Right lobe of liver (tissue), 6 donors: ENCODE data around the gene TAGLN3. TPM values are rescaled to one million over a fixed set of nuclear protein-coding genes. Genes with fewer than 3 reads are reported as not detected.

Source experiments
- ATAC-seq, 4 donors: fragments of 200-7000 bp; cut with Tn5 transposase; one replicate each; pipeline ENCODE4 v1.9.1; 2020; ENCODE audit warnings: mild to moderate bottlenecking in 4 of 4, moderate library complexity in 4 of 4
- DNase-seq, 3 donors: peaks; one replicate each; pipeline ENCODE4 v3.0.0-alpha.2; 2020
- H3K27ac ChIP-seq, 3 donors: fragments of 200-600 bp; one replicate each; pipeline ENCODE4 v1.8.0; 2022
- H3K27me3 ChIP-seq, 2 donors: fragments of 200-600 bp; one replicate each; pipeline ENCODE4 v1.8.0; 2022
- H3K36me3 ChIP-seq, 4 donors: fragments of 200-600 bp; sonication (generic) in 1 of 4; one replicate each; pipeline versions ENCODE4 v1.5.1 to v1.8.0; 2017 to 2022; ENCODE audit warnings: control low read depth in 1 of 4
- H3K4me1 ChIP-seq, 4 donors: fragments of 200-600 bp; sonication (generic) in 1 of 4; one replicate each; pipeline versions ENCODE4 v1.5.1 to v1.8.0; 2017 to 2022; ENCODE audit warnings: control low read depth in 1 of 4
- H3K4me3 ChIP-seq, 3 donors: fragments of 200-600 bp; one replicate each; pipeline ENCODE4 v1.8.0; 2022
- H3K9me3 ChIP-seq, 4 donors: fragments of 200-600 bp; sonication (generic) in 1 of 4; one replicate each; pipeline versions ENCODE4 v1.5.1 to v1.8.0; 2017 to 2022; ENCODE audit warnings: control low read depth in 1 of 4
- CTCF ChIP-seq, 4 donors: fragments of 200-600 bp in 3 of 4; fragments of 450-650 bp in 1 of 4; IDR thresholded peaks; one replicate each; pipeline versions ENCODE4 v1.5.1 to v1.8.0; 2016 to 2022; ENCODE audit warnings: antibody characterized with exemption in 4 of 4, mild to moderate bottlenecking in 2 of 4
- POLR2A ChIP-seq: fragments of 450-650 bp; IDR thresholded peaks from one replicate; pipeline ENCODE4 v1.6.1; 2017; ENCODE audit warnings: antibody characterized with exemption, mild to moderate bottlenecking
- WGBS: methylation state at CpG from one replicate; pipeline ENCODE4 v1.1.6; 2018; ENCODE audit warnings: low coverage, low lambda C conversion rate; ENCODE audit not compliant: insufficient coverage; ENCODE audit errors: missing lambda C conversion rate; 5-methylcytosine and 5-hydroxymethylcytosine counted together
- intact Hi-C, 2 donors: fragments of 100-400 bp; cut with DNase I; formaldehyde crosslinking; loops; one replicate each; pipeline versions ENCODE4 v1.11.2 to v1.14.1; 2022
- total RNA-seq, 6 experiments: library from RNA; depleted of rRNA in 2 of 6; stranded (reverse); fragments of >200 nt in 2 of 6; fragmentation: NEBNext Ultra II Directional in 3 of 6; extraction: Animal tissue kit (Norgen Biotek cat#: 25700) in 3 of 6; gene quantifications; one replicate each; pipeline versions ENCODE4 v1.1.0 to v1.2.4, GENCODE V29; 2016 to 2023
- donor health status: DM: no; HTN: yes; CAD: no.
- donor health status: DM: no; HTN: no; CAD: no.
- donor health status: DM: no; HTN: no; CAD: no.
- donor health status: DM: no; HTN: yes; CAD: no.
- donor health status: DM: no; HTN: yes; CAD: no.

The TAGLN3 gene
- total RNA-seq, 6 experiments from 2014 or later, result not detected

GRCh38 chr3:112043621-112044201 is 45.0 kb downstream of the TAGLN3 start:
- H3K4me3 ChIP-seq, result no peak overlapping the region

DNA sequence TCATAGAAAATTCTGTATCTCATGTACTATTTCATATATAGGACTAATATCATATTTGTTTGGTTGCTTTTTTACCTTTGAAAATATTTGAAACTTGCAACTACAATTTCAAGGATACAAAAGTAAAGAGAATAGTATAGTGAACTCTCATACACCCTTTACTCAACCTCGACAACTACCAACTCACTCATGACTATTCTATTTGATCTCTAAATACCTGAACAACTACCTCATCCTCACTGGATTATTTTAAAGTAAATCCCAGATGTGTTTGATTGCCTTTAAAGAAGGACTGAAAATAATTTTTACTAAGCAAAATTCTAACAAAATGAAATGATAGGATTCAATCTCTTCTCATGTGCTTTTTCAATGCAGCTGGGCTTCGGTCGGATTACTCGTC is 47.9 kb downstream of the TAGLN3 start:
- 59% methylated on average over 4 of the region's 4 CpGs for WGBS
- H3K36me3 ChIP-seq, result no peaks in the 10 kb centered on the region
- DNase-seq (no peak), ATAC-seq (no peak)
- intact Hi-C loops, result no loop called here
- H3K27ac ChIP-seq, result no peak overlapping the region
- H3K4me1 ChIP-seq, result peaks cover 0 to 7% (median 0%) of the 10 kb centered on the region in 4 donors
- no peaks in the 10 kb centered on the region for H3K27me3 ChIP-seq
- no peak overlapping the region for H3K4me3 ChIP-seq
- H3K9me3 ChIP-seq, result no peaks in the 10 kb centered on the region
- TF ChIP-seq CTCF (IDR thresholded peaks at IDR 0.05), result no peak
- no peak for TF ChIP-seq POLR2A

More at GRCh38 chr3:112043621-112044201, 45.0 kb downstream of the TAGLN3 start:
- Histone ChIP-seq H3K27ac (no peak overlapping the region), H3K27me3 (no peaks in the 10 kb centered on the region), H3K9me3 (no peaks in the 10 kb centered on the region), H3K4me1 (peaks cover 0 to 7% (median 0%) of the 10 kb centered on the region in 4 donors), H3K36me3 (no peaks in the 10 kb centered on the region)
- no peak for TF ChIP-seq POLR2A
- peak; percentile 72 to 91 (median 88) for TF ChIP-seq CTCF (IDR thresholded peaks at IDR 0.05)
- intact Hi-C loops, result no loop called here
- peak; percentile 96 to 99 (median 97) for ATAC-seq
- DNase-seq, result peak in 2 of 3 donors; percentile 21 to 60
- WGBS, result 5% methylated on average over 7 of the region's 7 CpGs

GRCh38 chr3:112047264-112047663 is 48.5 kb downstream of the TAGLN3 start:
- H3K27me3 ChIP-seq, result no peaks in the 10 kb centered on the region
- H3K4me3 ChIP-seq, result no peak overlapping the region
- ATAC-seq (no peak), DNase-seq (no peak)
- no peak for TF ChIP-seq CTCF (IDR thresholded peaks at IDR 0.05)
- TF ChIP-seq POLR2A, result no peak
- no peak overlapping the region for H3K27ac ChIP-seq
- H3K36me3 ChIP-seq, result no peaks in the 10 kb centered on the region
- H3K9me3 ChIP-seq, result no peaks in the 10 kb centered on the region
- H3K4me1 ChIP-seq, result peaks cover 0 to 7% (median 0%) of the 10 kb centered on the region in 4 donors
- intact Hi-C loops, result no loop called here
- 88% methylated on average over 1 of the region's 1 CpG for WGBS

GRCh38 chr3:112048911-112049310 is 50.2 kb downstream of the TAGLN3 start:
- intact Hi-C loops, result no loop called here
- Histone ChIP-seq H3K4me1 (peaks cover 0 to 2% (median 0%) of the 10 kb centered on the region in 4 donors), H3K36me3 (no peaks in the 10 kb centered on the region), H3K9me3 (no peaks in the 10 kb centered on the region), H3K27ac (no peak overlapping the region), H3K27me3 (no peaks in the 10 kb centered on the region), H3K4me3 (no peak overlapping the region)
- TF ChIP-seq POLR2A (no peak), CTCF (IDR thresholded peaks at IDR 0.05) (no peak)
- WGBS, result 59% methylated on average over 8 of the region's 8 CpGs
- no peak for DNase-seq
- ATAC-seq, result no peak

DNA sequence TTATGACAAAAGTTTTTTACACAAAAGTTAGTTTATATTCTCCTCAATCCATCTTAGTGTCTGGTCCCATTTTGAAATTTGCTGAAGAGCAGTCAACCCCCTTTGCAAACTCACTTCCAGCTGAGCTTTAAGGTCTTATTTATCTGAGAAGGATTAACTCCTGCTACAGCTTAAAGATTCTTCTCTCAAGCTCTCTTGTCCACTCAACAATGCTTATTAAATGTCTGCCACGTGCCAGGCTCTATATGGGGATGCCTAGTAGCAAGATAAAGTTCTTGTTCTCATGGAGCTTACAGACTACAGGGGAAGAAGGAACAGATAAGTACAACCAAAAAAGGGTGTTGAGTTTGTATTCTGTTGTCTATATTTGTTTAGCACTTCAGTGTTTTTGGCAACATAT is 54.5 kb downstream of the TAGLN3 start:
- H3K27ac ChIP-seq, result no peak overlapping the region
- H3K27me3 ChIP-seq, result no peaks in the 10 kb centered on the region
- 44% methylated on average over 1 of the region's 1 CpG for WGBS
- no peak for DNase-seq
- no peak for ATAC-seq
- H3K4me1 ChIP-seq, result no peaks in the 10 kb centered on the region
- no peaks in the 10 kb centered on the region for H3K9me3 ChIP-seq
- intact Hi-C loops, result no loop called here
- no peak overlapping the region for H3K4me3 ChIP-seq
- H3K36me3 ChIP-seq, result no peaks in the 10 kb centered on the region
- no peak for TF ChIP-seq CTCF (IDR thresholded peaks at IDR 0.05)
- no peak for TF ChIP-seq POLR2A
